Transverse colon (tissue), 4 donors: ENCODE results near the gene ARL5B. TPM values are rescaled to one million over a fixed set of nuclear protein-coding genes. Genes with fewer than 3 reads are reported as not detected.

ENCODE experiments used
- DNase-seq: peaks from one replicate; pipeline ENCODE4 v3.0.0-alpha.2; 2019
- H3K27ac ChIP-seq, 4 donors: fragments of 200-600 bp; sonication (generic); 2 replicates each; pipeline ENCODE4 v1.5.1; 2016 to 2018; ENCODE audit warnings: inconsistent platforms in 4 of 4
- H3K27me3 ChIP-seq: fragments of 200-600 bp; sonication (generic); 2 replicates; pipeline ENCODE4 v1.5.1; 2017; ENCODE audit warnings: inconsistent platforms
- H3K36me3 ChIP-seq, 4 donors: fragments of 200-600 bp; sonication (generic); 2 replicates each; pipeline ENCODE4 v1.5.1; 2017 to 2019; ENCODE audit warnings: inconsistent platforms in 4 of 4
- H3K4me1 ChIP-seq, 4 donors: fragments of 200-600 bp; sonication (generic); 2 replicates each; pipeline ENCODE4 v1.5.1; 2017 to 2020; ENCODE audit warnings: inconsistent platforms in 4 of 4
- H3K4me3 ChIP-seq, 4 donors: fragments of 200-600 bp; sonication (generic); 1 replicate in 1 of 4; 2 replicates in 3 of 4; pipeline versions ENCODE4 v1.5.1 to v1.6.1; 2017 to 2019; ENCODE audit warnings: inconsistent platforms in 4 of 4
- H3K9me3 ChIP-seq, 2 donors: fragments of 200-600 bp; sonication (generic); 2 replicates each; pipeline ENCODE4 v1.5.1; 2017 to 2019; ENCODE audit warnings: inconsistent platforms in 2 of 2
- CTCF ChIP-seq, 5 experiments: fragments of 200-600 bp in 3 of 5; fragments of 450-650 bp in 2 of 5; sonication (generic) in 3 of 5; IDR thresholded peaks; 1 replicate in 2 of 5; 2 replicates in 3 of 5; pipeline ENCODE4 v1.5.1; 2016 to 2017; ENCODE audit warnings: antibody characterized with exemption in 5 of 5, inconsistent platforms in 3 of 5, mild to moderate bottlenecking in 2 of 5, moderate library complexity in 1 of 5
- EP300 ChIP-seq: sonication (generic); formaldehyde crosslinking; IDR thresholded peaks from one replicate; pipeline ENCODE4 v1.6.1; 2017; ENCODE audit warnings: antibody characterized with exemption, low read depth
- POLR2A ChIP-seq: fragments of 450-650 bp; IDR thresholded peaks from one replicate; pipeline ENCODE4 v1.6.1; 2016; ENCODE audit warnings: antibody characterized with exemption, mild to moderate bottlenecking, moderate library complexity
- POLR2AphosphoS5 ChIP-seq, 3 donors: sonication (generic); formaldehyde crosslinking; IDR thresholded peaks; one replicate each; pipeline ENCODE4 v1.6.1; 2016; ENCODE audit warnings: antibody characterized with exemption in 3 of 3
- WGBS, 2 donors: methylation state at CpG; one replicate each; pipeline ENCODE4 v1.1.5; 2018; ENCODE audit warnings: low coverage in 1 of 2; 5-methylcytosine and 5-hydroxymethylcytosine counted together
- in situ Hi-C, 4 donors: fragments of 200-750 bp; cut with MboI; loops; one replicate each; pipeline versions ENCODE4 v1.15.0 to v1.15.1; 2017; ENCODE audit warnings: low sequenced_read_pairs in 3 of 4, low pct_ligation_motif_present in 1 of 4, low pct_unique_long_range_greater_than_20kb in 1 of 4
- intact Hi-C: fragments of 100-400 bp; cut with DNase I; formaldehyde crosslinking; loops from one replicate; pipeline ENCODE4 v1.15.1; 2023; ENCODE audit warnings: low total_unique reads
- total RNA-seq, 4 donors: library from RNA; depleted of rRNA; stranded (reverse); fragments of >200 nt; gene quantifications; one replicate each; pipeline ENCODE4 v1.1.0, GENCODE V29; 2016

Gene ARL5B
- total RNA-seq, 4 donors from 2014 or later: 15.8 to 24.1 (median 18.7) TPM

GRCh38 chr10:18668026-18668425 is 8.8 kb downstream of the ARL5B start:
- no peaks in the 10 kb centered on the region for H3K9me3 ChIP-seq

GRCh38 chr10:18675086-18675801 is 16.0 kb downstream of the ARL5B start:
- no peak overlapping the region for H3K4me3 ChIP-seq
- H3K4me1 ChIP-seq: no peaks in the 10 kb centered on the region
- 86 to 89% methylated on average over 4 of the region's 4 CpGs for WGBS, 2 donors
- H3K36me3 ChIP-seq: peaks cover 0 to 41% (median 20%) of the 10 kb centered on the region in 4 donors
- no peaks in the 10 kb centered on the region for H3K27me3 ChIP-seq
- no peaks in the 10 kb centered on the region for H3K9me3 ChIP-seq
- intact Hi-C loops (no loop called here), in situ Hi-C loops (no loop called here)
- TF ChIP-seq POLR2A (no peak), CTCF (IDR thresholded peaks at IDR 0.05) (no peak), POLR2AphosphoS5 (IDR thresholded peaks at IDR 0.05) (no peak), EP300 (no peak)
- DNase-seq: no peak
- H3K27ac ChIP-seq: no peak overlapping the region

More at GRCh38 chr10:18668026-18668425, 8.8 kb downstream of the ARL5B start:
- no peak for DNase-seq
- in situ Hi-C loops (no loop called here), intact Hi-C loops (no loop called here)
- peaks cover 0 to 28% (median 7%) of the 10 kb centered on the region in 4 donors for H3K36me3 ChIP-seq
- TF ChIP-seq CTCF (IDR thresholded peaks at IDR 0.05) (no peak), POLR2AphosphoS5 (IDR thresholded peaks at IDR 0.05) (no peak), POLR2A (no peak), EP300 (no peak)
- no peaks in the 10 kb centered on the region for H3K27me3 ChIP-seq
- peaks cover 0 to 11% (median 4%) of the 10 kb centered on the region in 4 donors for H3K4me1 ChIP-seq
- WGBS, 2 donors: 86 to 93% methylated on average over 2 of the region's 2 CpGs
- H3K4me3 ChIP-seq: no peak overlapping the region
- no peak overlapping the region for H3K27ac ChIP-seq

- 93 to 96% methylated on average over 2 to 3 of the region's 3 CpGs for WGBS, 2 donors
- Histone ChIP-seq H3K4me3 (no peak overlapping the region), H3K9me3 (no peaks in the 10 kb centered on the region), H3K36me3 (peaks cover 0 to 8% (median 4%) of the 10 kb centered on the region in 4 donors), H3K27me3 (no peaks in the 10 kb centered on the region), H3K27ac (no peak overlapping the region), H3K4me1 (no peaks in the 10 kb centered on the region)
- DNase-seq: no peak
- intact Hi-C loops: no loop called here
- in situ Hi-C loops: no loop called here
- TF ChIP-seq POLR2A (no peak), EP300 (no peak), CTCF (IDR thresholded peaks at IDR 0.05) (no peak), POLR2AphosphoS5 (IDR thresholded peaks at IDR 0.05) (no peak)
These were observed 21.5 kb downstream of the ARL5B start for GRCh38 chr10:18680754-18681153.

GRCh38 chr10:18681366-18681765 is 22.1 kb downstream of the ARL5B start:
- Histone ChIP-seq H3K9me3 (no peaks in the 10 kb centered on the region), H3K36me3 (peaks cover 0 to 5% (median under 1%) of the 10 kb centered on the region in 4 donors), H3K27me3 (no peaks in the 10 kb centered on the region), H3K27ac (no peak overlapping the region), H3K4me3 (no peak overlapping the region), H3K4me1 (no peaks in the 10 kb centered on the region)
- intact Hi-C loops: no loop called here
- 27 to 29% methylated on average over 2 of the region's 2 CpGs for WGBS, 2 donors
- in situ Hi-C loops: no loop called here
- no peak for TF ChIP-seq POLR2A
- TF ChIP-seq POLR2AphosphoS5 (IDR thresholded peaks at IDR 0.05): no peak
- TF ChIP-seq EP300: no peak
- TF ChIP-seq CTCF (IDR thresholded peaks at IDR 0.05): no peak
- DNase-seq: no peak
